GM23338 (cell line): Measurements from ENCODE around the gene MBNL1. TPM values are rescaled to one million over a fixed set of nuclear protein-coding genes. Genes with fewer than 3 reads are reported as not detected.

Source experiments
- CREB1 ChIP-seq: fragments of 250-450 bp; sonication (Bioruptor Pico); IDR thresholded peaks from 2 replicates; pipeline ENCODE4 v1.5.0; 2020; ENCODE audit warnings: low read depth, mild to moderate bottlenecking, moderate library complexity
- EZH2 ChIP-seq: fragments of 200-600 bp; sonication (generic); IDR thresholded peaks from one replicate; pipeline ENCODE4 v1.8.0; 2017; ENCODE audit warnings: antibody characterized with exemption, mild to moderate bottlenecking, low read depth; ENCODE audit not compliant: unreplicated experiment
- JUNB ChIP-seq: IDR thresholded peaks from one replicate; pipeline ENCODE4 v1.6.1; 2016; ENCODE audit warnings: antibody characterized with exemption; ENCODE audit not compliant: unreplicated experiment
- NANOG ChIP-seq: IDR thresholded peaks from 2 replicates; pipeline ENCODE4 v1.6.1; 2016; ENCODE audit warnings: antibody characterized with exemption, borderline replicate concordance
- REST ChIP-seq: IDR thresholded peaks from one replicate; pipeline ENCODE4 v1.6.1; 2018; ENCODE audit warnings: antibody characterized with exemption; ENCODE audit not compliant: unreplicated experiment
- STAT1 ChIP-seq: IDR thresholded peaks from one replicate; pipeline ENCODE4 v1.6.1; 2016; ENCODE audit warnings: antibody characterized with exemption; ENCODE audit not compliant: unreplicated experiment
- ZNF114 ChIP-seq: fragments of 250-450 bp; sonication (Bioruptor Pico); IDR thresholded peaks from 2 replicates; pipeline ENCODE4 v1.5.0; 2020; ENCODE audit warnings: mild to moderate bottlenecking, moderate library complexity
- polyA plus RNA-seq: library from polyadenylated mRNA; unstranded; fragments of >200 nt; fragmentation: Nextera tagmentation; extraction: Ambion mirVana; gene quantifications from 2 replicates; pipeline ENCODE4 v1.2.1, GENCODE V29; 2016
- total RNA-seq: library from RNA; depleted of rRNA; stranded (reverse); fragments of >200 nt; shearing (Covaris generic); gene quantifications from 2 replicates; pipeline ENCODE4 v1.2.3, GENCODE V29; 2014
- TF ChIP-seq, protein P1 (sequence below): fragments of 250-450 bp; sonication (Bioruptor Pico); IDR thresholded peaks from 2 replicates; pipeline ENCODE4 v1.5.0; 2020; ENCODE audit warnings: mild to moderate bottlenecking, moderate library complexity

MBNL1 gene
- total and polyA plus RNA-seq, 2 experiments from 2014 or later = 9.4 to 23.2 TPM

DNA sequence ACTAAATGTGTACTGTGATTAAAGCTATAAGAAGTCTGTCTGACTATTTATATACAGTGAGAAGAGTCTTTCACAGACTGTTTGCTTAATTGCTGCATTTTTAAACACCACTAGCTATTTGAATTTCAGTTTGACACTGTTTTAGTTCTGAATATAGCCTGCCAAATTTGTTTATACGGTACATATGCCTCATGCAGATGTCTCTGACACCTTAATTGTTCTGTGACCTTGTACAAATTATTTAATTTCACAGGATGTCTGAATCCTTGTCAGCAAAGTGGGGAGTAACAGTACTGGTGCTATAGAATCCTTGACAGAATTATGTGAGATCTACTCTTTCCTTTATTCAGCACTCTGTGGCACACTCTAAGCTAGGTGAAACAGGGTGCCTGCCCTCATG is 125.5 kb downstream of the MBNL1 start (continued):
- TF ChIP-seq, protein P1, sequence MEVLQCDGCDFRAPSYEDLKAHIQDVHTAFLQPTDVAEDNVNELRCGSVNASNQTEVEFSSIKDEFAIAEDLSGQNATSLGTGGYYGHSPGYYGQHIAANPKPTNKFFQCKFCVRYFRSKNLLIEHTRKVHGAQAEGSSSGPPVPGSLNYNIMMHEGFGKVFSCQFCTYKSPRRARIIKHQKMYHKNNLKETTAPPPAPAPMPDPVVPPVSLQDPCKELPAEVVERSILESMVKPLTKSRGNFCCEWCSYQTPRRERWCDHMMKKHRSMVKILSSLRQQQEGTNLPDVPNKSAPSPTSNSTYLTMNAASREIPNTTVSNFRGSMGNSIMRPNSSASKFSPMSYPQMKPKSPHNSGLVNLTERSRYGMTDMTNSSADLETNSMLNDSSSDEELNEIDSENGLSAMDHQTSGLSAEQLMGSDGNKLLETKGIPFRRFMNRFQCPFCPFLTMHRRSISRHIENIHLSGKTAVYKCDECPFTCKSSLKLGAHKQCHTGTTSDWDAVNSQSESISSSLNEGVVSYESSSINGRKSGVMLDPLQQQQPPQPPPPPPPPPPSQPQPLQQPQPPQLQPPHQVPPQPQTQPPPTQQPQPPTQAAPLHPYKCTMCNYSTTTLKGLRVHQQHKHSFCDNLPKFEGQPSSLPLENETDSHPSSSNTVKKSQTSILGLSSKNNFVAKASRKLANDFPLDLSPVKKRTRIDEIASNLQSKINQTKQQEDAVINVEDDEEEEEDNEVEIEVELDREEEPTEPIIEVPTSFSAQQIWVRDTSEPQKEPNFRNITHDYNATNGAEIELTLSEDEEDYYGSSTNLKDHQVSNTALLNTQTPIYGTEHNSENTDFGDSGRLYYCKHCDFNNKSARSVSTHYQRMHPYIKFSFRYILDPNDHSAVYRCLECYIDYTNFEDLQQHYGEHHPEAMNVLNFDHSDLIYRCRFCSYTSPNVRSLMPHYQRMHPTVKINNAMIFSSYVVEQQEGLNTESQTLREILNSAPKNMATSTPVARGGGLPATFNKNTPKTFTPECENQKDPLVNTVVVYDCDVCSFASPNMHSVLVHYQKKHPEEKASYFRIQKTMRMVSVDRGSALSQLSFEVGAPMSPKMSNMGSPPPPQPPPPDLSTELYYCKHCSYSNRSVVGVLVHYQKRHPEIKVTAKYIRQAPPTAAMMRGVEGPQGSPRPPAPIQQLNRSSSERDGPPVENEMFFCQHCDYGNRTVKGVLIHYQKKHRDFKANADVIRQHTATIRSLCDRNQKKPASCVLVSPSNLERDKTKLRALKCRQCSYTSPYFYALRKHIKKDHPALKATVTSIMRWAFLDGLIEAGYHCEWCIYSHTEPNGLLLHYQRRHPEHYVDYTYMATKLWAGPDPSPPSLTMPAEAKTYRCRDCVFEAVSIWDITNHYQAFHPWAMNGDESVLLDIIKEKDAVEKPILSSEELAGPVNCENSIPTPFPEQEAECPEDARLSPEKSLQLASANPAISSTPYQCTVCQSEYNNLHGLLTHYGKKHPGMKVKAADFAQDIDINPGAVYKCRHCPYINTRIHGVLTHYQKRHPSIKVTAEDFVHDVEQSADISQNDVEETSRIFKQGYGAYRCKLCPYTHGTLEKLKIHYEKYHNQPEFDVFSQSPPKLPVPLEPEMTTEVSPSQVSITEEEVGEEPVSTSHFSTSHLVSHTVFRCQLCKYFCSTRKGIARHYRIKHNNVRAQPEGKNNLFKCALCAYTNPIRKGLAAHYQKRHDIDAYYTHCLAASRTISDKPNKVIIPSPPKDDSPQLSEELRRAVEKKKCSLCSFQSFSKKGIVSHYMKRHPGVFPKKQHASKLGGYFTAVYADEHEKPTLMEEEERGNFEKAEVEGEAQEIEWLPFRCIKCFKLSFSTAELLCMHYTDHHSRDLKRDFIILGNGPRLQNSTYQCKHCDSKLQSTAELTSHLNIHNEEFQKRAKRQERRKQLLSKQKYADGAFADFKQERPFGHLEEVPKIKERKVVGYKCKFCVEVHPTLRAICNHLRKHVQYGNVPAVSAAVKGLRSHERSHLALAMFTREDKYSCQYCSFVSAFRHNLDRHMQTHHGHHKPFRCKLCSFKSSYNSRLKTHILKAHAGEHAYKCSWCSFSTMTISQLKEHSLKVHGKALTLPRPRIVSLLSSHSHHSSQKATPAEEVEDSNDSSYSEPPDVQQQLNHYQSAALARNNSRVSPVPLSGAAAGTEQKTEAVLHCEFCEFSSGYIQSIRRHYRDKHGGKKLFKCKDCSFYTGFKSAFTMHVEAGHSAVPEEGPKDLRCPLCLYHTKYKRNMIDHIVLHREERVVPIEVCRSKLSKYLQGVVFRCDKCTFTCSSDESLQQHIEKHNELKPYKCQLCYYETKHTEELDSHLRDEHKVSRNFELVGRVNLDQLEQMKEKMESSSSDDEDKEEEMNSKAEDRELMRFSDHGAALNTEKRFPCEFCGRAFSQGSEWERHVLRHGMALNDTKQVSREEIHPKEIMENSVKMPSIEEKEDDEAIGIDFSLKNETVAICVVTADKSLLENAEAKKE (CRISPR knock-in tag) = no peak
- TF ChIP-seq CREB1 (CRISPR knock-in tag) (no peak), REST (no peak), JUNB (no peak), STAT1 (no peak), EZH2 (no peak), ZNF114 (no peak), NANOG (no peak)
